ENCODE data around the gene ARHGAP18.

GRCh38 chr6:129615020-129615419, 95.0 kb downstream of the ARHGAP18 start:
- TF ChIP-seq CTCF (IDR thresholded peaks at IDR 0.05; ENCODE audit: low read length): no peak
- TF ChIP-seq EZH2phosphoT487 (IDR thresholded peaks at IDR 0.05; ENCODE audit: low read length): no peak
- TF ChIP-seq EZH2 (optimal IDR thresholded peaks at IDR 0.05; ENCODE audit: low read depth, low read length): no peak
